ENCODE measurements around the gene SLC44A4.
"Not testable (repeated sequence)": the region's sequence is repeated elsewhere in the genome, so short reads cannot be mapped to it uniquely, and the experiment has no call there.

The SLC44A4 gene

DNA sequence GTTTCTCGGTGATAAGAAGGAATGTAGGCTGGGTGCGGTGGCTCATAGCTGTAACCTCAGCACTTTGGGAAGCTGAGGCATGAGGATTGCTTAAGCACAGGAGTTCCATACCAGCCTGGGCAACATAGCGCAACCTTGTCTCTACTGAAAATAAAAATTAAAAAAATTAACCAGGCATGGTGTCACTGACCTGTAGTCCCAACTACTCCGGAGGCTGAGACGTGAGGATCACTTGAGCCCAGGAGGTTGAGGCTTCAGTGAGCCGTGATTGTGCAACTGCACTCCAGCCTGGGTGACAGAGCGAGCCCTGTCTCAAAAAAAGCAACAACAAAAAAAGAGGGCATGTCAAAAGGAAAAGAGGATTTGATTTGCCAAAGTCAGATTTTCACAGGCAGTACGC, 20.1 kb downstream of the SLC44A4 start:
- no peak for DNase-seq (ENCODE audit: low read depth)

DNA sequence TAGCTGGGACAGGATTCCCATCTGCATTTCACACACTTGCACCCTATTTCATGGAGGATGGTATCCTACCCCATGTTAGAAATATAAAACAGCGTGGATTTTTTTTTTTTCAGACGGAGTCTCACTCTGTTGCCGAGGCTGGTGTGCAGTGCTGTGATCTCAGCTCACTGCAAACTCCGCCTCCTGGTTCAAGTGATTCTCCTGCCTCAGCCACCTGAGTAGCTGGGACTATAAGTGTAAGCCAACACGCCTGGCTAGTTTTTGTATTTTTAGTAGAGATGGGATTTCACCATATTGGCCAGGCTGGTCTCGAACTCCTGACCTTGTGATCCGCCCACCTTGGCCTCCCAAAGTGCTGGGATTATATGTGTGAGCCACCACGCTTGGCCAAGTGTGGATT, 21.0 kb downstream of the SLC44A4 start:
- not testable (repeated sequence) for DNase-seq (ENCODE audit: low read depth)

- DNase-seq (ENCODE audit: low read depth): not testable (repeated sequence)
These were observed 26.6 kb downstream of the SLC44A4 start for GRCh38 chr6:31851980-31852718.

DNA sequence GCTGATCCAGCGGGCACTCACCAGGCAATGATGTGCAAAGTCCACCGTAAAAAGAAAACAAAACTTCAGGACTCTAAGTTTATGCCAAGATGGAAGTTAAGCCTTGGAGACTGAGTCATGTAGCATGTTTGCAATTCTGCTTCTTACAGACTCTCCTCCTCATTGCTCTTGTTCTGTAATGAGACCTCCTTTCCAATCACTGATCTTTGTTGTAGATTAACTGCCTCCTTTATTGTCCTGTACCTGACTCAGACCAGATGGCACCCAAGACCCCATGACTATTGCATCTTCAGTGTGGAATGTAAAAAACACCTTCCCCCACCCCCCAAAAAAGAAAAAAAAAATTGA, 27.3 kb downstream of the SLC44A4 start:
- DNase-seq (ENCODE audit: low read depth): no peak

- no peak for DNase-seq (ENCODE audit: low read depth)
These were observed 27.9 kb downstream of the SLC44A4 start for GRCh38 chr6:31850765-31851484.

DNA sequence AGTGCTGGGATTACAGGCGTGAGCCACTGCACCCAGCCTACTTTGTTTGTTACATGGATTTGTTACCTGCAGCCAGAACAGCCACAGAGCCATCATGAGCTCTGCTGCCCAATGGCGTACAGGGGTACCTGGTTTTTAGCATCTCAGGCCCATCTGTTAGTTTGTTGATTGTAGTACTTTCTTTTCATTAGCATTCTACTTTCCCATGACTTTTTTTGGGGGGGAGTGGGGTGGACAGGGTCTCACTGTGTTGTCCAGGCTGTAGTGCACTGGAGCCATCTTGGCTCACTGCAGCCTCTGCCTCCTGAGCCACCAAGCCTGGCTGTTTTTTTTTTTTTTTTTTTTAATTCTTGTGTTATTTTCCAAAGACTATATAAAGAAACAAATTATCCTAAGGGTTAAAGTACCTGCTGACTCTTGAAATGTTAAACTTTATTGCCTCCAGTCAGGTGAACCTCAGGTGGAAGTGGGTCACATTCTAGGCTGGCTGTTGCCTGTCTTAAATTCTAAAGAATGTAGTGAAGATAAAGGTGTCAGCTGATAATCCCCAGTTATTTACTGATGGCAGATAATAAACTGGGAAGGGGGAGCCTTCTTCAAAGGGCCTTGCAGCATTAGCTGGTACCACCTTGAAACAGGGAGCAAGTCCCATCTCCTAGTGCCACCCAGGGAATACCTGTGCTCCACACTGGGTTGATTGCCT, 31.4 kb downstream of the SLC44A4 start:
- no peak for DNase-seq (ENCODE audit: low read depth)

DNA sequence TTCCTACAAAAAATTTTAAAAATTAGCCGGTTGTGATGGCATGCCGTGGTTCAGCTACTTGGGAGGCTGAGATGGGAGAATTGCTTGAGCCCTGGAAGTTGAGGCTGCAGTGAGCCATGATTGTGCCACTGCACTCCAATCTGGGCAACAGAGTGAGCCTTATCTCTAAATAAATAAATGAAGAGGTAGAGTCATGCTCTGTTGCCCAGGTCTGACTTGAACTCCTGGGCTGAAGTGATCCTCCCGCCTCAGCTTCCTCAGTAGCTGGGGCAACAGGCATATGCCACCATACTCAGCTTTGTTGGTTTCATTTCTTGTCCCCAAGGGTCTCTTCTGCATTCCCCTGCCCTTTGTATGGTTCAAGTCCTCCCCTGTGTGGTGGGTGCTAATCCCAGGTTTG, 34.3 kb downstream of the SLC44A4 start:
- no peak for DNase-seq (ENCODE audit: low read depth)

DNA sequence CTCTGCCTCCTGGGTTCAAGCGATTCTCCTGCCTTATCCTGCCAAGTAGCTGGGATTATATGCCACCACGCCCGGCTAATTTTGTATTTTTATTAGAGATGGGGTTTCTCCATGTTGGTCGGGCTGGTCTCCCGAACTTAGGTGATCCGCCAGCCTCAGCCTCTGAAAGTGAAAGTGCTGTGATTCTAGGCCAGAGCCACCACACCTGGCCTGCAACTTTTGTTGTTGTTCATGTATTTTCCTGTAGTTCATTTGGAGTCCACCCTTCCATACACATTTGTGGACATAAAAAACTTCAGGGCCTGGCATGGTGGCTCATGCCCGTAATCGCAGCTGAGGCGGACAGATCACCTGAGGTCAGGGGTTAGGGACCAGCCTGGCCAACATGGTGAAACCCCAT, 36.7 kb downstream of the SLC44A4 start:
- DNase-seq (ENCODE audit: low read depth): no peak

- DNase-seq (ENCODE audit: low read depth): not testable (repeated sequence)
These were observed 39.0 kb downstream of the SLC44A4 start for GRCh38 chr6:31839779-31840126.

GRCh38 chr6:31838968-31839367, 39.8 kb downstream of the SLC44A4 start:
- DNase-seq (ENCODE audit: low read depth): no peak

DNA sequence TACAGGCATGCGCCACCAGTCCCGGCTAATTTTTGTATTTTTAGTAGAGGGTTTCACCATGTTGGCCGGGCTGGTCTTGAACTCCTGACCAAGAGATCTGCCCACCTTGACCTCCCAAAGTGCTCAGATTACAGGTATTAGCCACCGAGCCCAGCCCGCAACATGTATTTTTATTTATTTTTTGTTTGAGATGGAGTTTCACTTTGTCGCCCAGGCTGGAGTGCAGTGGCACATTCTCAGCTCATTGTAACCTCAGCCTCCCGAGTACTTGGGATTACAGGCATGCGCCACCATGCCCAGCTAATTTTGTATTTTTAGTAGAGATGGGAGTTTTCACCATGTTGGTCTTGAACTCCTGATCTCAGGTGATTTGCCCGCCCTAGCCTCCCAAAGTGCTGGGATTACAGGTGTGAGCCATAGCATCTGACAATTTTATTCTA, 40.7 kb downstream of the SLC44A4 start:
- not testable (repeated sequence) for DNase-seq (ENCODE audit: low read depth)

DNA sequence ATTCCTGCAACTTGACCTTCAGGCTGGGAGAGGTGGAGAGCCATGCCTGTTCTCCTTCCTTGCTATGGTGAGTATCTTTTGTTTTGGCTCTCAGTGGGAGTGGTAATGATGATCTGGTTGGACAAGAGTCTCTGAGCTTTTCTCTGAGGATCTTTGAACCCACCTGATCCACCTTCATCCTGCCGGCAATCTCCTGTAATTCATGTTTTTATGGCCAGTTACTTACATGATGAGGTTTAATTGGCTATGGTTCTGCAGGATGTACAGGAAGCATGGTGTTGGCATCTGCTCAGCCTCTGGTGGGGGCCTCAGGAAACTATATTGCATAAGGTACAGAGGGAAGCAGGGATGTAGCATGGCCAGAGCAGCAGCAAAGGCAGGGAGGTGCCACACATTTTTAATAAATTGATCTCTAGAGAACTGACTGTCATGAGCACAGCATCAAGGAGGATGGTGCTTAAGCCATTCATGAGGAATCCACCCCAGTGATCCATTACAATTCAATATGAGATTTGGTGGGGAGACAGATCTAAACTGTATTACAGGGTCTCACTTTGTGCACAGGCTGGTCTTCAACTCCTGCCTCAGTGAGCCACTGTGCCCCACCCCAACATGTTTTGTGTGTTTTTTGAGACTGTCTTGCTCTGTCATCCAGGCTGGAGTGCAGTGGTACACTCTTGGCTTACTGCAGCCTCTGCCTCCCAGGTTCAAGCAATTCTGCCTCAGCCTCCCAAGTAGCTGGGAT, 41.3 kb downstream of the SLC44A4 start:
- DNase-seq (ENCODE audit: low read depth): no peak

DNA sequence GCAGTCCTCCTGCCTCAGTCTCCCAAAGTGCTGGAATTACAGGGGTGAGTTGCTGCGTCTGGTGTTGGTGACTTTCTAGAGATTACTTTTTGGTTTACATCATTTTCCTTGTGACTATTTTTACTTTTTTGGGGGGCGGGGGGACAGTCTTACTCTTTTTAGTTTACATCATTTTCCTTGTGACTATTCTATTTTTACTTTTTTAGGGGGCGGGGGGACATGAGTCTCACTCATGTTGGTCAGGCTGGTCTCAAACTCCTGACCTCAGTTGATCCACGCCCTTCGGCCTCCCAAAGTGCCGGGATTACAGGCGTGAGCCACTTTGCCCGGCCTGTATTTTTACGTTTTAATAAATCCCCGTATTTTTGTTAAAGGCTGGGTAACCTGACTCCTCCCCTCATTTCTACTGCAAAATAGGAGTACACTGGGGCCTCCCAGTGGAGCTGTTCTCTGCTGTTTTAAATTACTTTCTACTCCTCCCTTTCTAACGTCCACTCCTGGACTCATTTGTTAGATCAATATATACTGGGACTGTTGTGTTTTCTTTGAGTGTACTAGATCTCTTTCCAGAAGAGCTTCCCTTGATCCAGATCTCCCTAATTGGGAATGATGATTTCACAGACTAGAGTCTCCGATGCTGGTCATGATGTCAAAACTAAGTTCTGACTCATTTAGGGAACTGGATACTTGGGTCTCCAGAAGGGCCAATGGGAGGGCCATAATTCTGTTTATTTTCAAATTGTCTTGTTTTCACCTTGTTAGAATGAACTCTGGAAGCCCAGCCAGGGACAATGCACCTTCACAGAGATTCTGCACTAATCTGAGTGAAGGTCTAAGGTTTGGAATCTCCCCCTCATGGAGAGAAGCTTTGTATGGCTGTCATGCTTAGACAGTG, 42.1 kb downstream of the SLC44A4 start:
- DNase-seq (ENCODE audit: low read depth): no peak

DNA sequence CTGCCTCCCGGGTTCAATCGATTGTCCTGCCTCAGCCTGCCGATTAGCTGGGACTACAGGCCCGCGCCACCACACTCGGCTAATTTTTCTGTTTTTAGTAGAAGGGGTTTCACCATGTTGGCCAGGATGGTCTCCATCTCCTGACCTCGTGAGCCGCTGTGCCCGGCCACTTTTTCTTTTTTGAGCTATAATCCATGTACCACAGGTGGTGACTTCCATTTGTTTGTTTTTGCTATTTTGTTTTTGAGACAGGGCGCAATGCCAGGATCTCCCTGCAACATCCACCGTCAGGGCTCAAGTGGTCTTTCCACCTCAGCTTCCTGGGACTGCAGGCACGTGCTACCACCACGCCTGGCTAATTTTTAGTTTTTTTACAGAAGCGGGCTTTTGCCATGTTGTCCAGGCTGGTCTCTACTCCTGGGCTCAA, 42.7 kb downstream of the SLC44A4 start:
- no peak for DNase-seq (ENCODE audit: low read depth)

DNA sequence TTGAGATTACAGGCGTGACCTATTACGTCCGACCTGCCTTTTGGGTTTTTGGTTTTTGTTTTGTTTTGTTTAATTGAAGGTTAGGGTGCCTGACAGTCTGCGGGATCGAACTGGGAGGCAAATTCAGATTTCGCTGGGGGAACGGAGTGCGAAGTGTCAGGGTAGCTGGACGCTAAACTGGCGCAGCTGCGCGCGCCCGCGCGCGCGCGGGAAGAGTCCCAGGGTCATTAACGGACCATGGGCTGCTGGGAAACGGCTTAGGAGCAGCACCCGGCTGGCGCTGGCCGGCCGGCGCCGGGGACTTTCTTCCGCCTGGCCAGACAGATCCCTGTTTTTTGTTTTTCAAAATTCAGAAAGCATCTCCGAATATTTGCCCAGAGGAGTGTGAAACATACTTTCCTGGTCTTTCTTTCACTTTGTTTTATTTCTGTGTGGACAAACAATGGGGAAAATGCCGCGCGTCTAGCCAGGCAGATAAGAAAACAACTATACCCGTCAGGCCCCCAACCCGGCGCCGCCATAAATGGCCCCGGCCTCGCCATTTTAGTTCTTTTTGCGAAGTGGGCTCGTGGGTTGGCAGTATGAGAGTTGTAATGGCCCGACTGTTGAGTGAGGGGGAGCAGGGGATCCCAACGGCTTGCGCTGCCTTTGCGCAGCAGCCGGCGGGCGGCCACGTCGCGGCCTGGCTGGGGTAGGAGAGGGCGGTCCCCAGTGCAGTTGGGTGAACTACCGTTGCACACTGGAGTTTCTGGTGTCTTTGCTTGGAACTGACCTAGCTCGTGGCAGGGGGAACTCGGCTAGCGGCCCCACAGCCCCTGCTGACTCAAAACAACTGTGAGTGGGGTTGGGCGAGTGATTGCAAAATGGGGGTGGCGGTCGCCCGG, 44.2 kb downstream of the SLC44A4 start:
- DNase-seq (ENCODE audit: low read depth): peak; percentile 61

DNA sequence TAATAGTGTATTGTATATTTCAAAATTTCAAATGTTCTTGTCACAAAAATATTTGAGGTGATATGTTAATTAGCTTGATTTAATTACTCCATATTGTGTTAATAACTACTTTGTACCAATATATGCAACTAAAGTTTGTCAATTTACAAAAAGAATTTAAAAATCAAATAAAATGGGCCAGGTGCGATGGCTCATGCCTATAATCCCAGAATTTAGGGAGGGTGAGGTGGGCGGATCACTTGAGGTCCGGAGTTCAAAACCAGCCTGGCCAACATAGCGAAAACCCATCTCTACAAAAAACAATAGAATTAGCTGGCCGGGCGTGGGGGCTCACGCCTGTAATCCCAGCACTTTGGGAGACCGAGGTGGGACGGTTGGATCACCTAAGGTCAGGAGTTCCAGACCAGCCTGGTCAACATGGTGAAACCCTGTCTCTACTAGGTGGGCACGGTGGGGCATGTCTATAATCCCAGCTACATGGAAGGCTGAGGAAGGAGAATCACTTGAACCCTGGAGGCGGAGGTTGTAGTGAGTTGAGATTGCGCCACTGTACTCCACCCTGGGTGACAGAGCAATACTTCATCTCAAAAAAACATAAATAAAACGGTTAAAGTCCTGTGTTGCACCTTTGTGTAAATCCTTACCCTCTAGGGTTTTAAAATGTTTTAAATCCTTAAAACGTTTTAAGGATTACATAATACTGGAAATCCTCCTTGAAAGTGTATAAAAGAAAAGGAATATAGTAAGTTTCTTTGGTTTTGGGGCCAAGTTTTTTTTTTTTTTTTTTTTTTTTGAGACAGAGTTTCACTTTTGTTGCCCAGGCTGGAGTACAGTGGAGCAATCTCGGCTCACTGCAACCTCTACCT, 47.2 kb downstream of the SLC44A4 start:
- DNase-seq (ENCODE audit: low read depth): no peak

- DNase-seq (ENCODE audit: low read depth): no peak
These were observed 47.9 kb downstream of the SLC44A4 start for GRCh38 chr6:31830886-31831335.

GRCh38 chr6:31829633-31830283, 49.0 kb downstream of the SLC44A4 start:
- DNase-seq (ENCODE audit: low read depth): no peak
